Spleen (tissue), 11 donors: ENCODE measurements around the gene DIAPH1. TPM values are rescaled to one million over a fixed set of nuclear protein-coding genes. Genes with fewer than 3 reads are reported as not detected.

Experiments
- DNase-seq: peaks from one replicate; pipeline ENCODE4 v3.0.0-alpha.2; 2020
- H3K27ac ChIP-seq, 8 donors: fragments of 200-600 bp; sonication (generic) in 7 of 8; 1 replicate in 4 of 8; 2 replicates in 4 of 8; pipeline versions ENCODE4 v1.5.0 to v1.8.0; 2016 to 2021; ENCODE audit warnings: inconsistent platforms in 4 of 8, mild to moderate bottlenecking in 4 of 8, moderate library complexity in 1 of 8
- H3K27me3 ChIP-seq, 7 donors: fragments of 200-600 bp; sonication (generic) in 6 of 7; replicated peaks in 1 of 7; 1 replicate in 4 of 7; 2 replicates in 3 of 7; pipeline versions ENCODE4 v1.5.0 to v1.8.0; 2016 to 2021; ENCODE audit warnings: inconsistent platforms in 3 of 7, mild to moderate bottlenecking in 1 of 7
- H3K36me3 ChIP-seq, 6 donors: fragments of 200-600 bp; sonication (generic) in 5 of 6; 1 replicate in 4 of 6; 2 replicates in 2 of 6; pipeline versions ENCODE4 v1.5.0 to v1.8.0; 2016 to 2021; ENCODE audit warnings: inconsistent platforms in 2 of 6
- H3K4me1 ChIP-seq, 6 donors: fragments of 200-600 bp; sonication (generic) in 5 of 6; 1 replicate in 3 of 6; 2 replicates in 3 of 6; pipeline versions ENCODE4 v1.5.0 to v1.8.0; 2016 to 2021; ENCODE audit warnings: inconsistent platforms in 3 of 6
- H3K4me3 ChIP-seq, 8 donors: fragments of 200-600 bp; sonication (generic) in 7 of 8; 1 replicate in 4 of 8; 2 replicates in 4 of 8; pipeline versions ENCODE4 v1.5.0 to v1.8.0; 2016 to 2021; ENCODE audit warnings: inconsistent platforms in 4 of 8, mild to moderate bottlenecking in 4 of 8, moderate library complexity in 2 of 8
- H3K9me3 ChIP-seq, 8 donors: fragments of 200-600 bp; sonication (generic) in 7 of 8; 1 replicate in 4 of 8; 2 replicates in 4 of 8; pipeline versions ENCODE4 v1.5.0 to v1.8.0; 2016 to 2021; ENCODE audit warnings: inconsistent platforms in 4 of 8
- CTCF ChIP-seq, 11 experiments: fragments of 200-600 bp in 7 of 11; fragments of 450-650 bp in 4 of 11; sonication (generic) in 4 of 11; IDR thresholded peaks in 8 of 11; conservative IDR thresholded peaks in 3 of 11; 1 replicate in 7 of 11; 2 replicates in 4 of 11; pipeline versions ENCODE4 v1.4.0 to v1.8.0; 2016 to 2021; ENCODE audit warnings: antibody characterized with exemption in 11 of 11, inconsistent platforms in 4 of 11, mild to moderate bottlenecking in 1 of 11
- POLR2A ChIP-seq, 3 donors: fragments of 450-650 bp; IDR thresholded peaks; one replicate each; pipeline ENCODE4 v1.5.1; 2017; ENCODE audit warnings: antibody characterized with exemption in 3 of 3, mild to moderate bottlenecking in 1 of 3
- POLR2AphosphoS5 ChIP-seq, 3 donors: sonication (generic); formaldehyde crosslinking; IDR thresholded peaks; one replicate each; pipeline ENCODE4 v1.5.1; 2017; ENCODE audit warnings: antibody characterized with exemption in 3 of 3
- WGBS, 5 donors: extraction: QIAGEN DNeasy Blood & Tissue Kit in 3 of 5; methylation state at CpG; one replicate each; pipeline versions ENCODE4 v1.1.5 to v1.1.7; 2013 to 2018; 5-methylcytosine and 5-hydroxymethylcytosine counted together
- intact Hi-C: fragments of 100-400 bp; cut with DNase I; formaldehyde crosslinking; loops from one replicate; pipeline ENCODE4 v1.15.0; 2023; ENCODE audit warnings: low total_unique reads
- polyA plus RNA-seq, 3 donors: library from polyadenylated mRNA; stranded (reverse); fragments of 200-250 nt; gene quantifications; one replicate each; pipeline ENCODE4 v1.2.1, GENCODE V29; 2013
- total RNA-seq, 7 donors: library from RNA; depleted of rRNA in 3 of 7; stranded (reverse); fragments of >200 nt in 3 of 7; fragmentation: NEBNext Ultra II Directional in 4 of 7; extraction: Animal tissue kit (Norgen Biotek cat#: 25700) in 4 of 7; gene quantifications; one replicate each; pipeline versions ENCODE4 v1.1.0 to v1.2.1, GENCODE V29; 2016 to 2021
- donor health status: healthy with polysubstance abuse.
- donor health status: DM: no; HTN: no; CAD: no; lungs with moderate emphysema.
- donor health status: DM: no; HTN: no; CAD: no.
- donor health status: Bipolar disorder and iron deficiency.
- donor health status: healthy.
- donor health status: DM: no; HTN: no; CAD: no.
- donor health status: DM: yes; HTN: yes; CAD: no.

Gene DIAPH1
- total and polyA plus RNA-seq, 10 donors: 35.4 to 123 (median 81.5) TPM

GRCh38 chr5:141510160-141510559 is 108.6 kb downstream of the DIAPH1 start:
- TF ChIP-seq POLR2AphosphoS5 (IDR thresholded peaks at IDR 0.05) (no peak), CTCF (IDR thresholded peaks at IDR 0.05 in 8 of 11, conservative IDR thresholded peaks at IDR 0.05 in 3 of 11) (no peak), POLR2A (IDR thresholded peaks at IDR 0.05) (no peak)
- H3K9me3 ChIP-seq: no peaks in the 10 kb centered on the region
- peak overlapping the region in 2 of 8 donors; percentile 26 to 62 for H3K4me3 ChIP-seq
- H3K36me3 ChIP-seq: peaks cover 0 to 29% (median 0%) of the 10 kb centered on the region in 6 donors
- intact Hi-C loops: no loop called here
- peaks cover 22 to 86% (median 65%) of the 10 kb centered on the region in 6 donors for H3K4me1 ChIP-seq
- H3K27ac ChIP-seq: peak overlapping the region in 5 of 8 donors; percentile 72 to 85 (median 81)
- no peak for DNase-seq
- no peaks in the 10 kb centered on the region for H3K27me3 ChIP-seq
- WGBS, 5 donors: 81 to 90% (median 87%) methylated on average over 9 of the region's 9 CpGs

- Histone ChIP-seq H3K4me1 (peaks cover 10 to 74% (median 53%) of the 10 kb centered on the region in 6 donors), H3K9me3 (no peaks in the 10 kb centered on the region), H3K36me3 (peaks cover 0 to 18% (median 0%) of the 10 kb centered on the region in 6 donors), H3K4me3 (peak overlapping the region in 4 of 8 donors; percentile 6 to 62 (median 10)), H3K27ac (peak overlapping the region in 7 of 8 donors; percentile 65 to 85 (median 74)), H3K27me3 (no peaks in the 10 kb centered on the region)
- no peak for TF ChIP-seq CTCF (IDR thresholded peaks at IDR 0.05 in 8 of 11, conservative IDR thresholded peaks at IDR 0.05 in 3 of 11)
- TF ChIP-seq POLR2AphosphoS5 (IDR thresholded peaks at IDR 0.05): peak in 1 of 3 donors; percentile 45
- WGBS, 5 donors: 15 to 41% (median 26%) methylated on average over 22 to 23 of the region's 23 CpGs
- intact Hi-C loops: no loop called here
- DNase-seq: no peak
These were observed 109.8 kb downstream of the DIAPH1 start for GRCh38 chr5:141508798-141509611.

- Histone ChIP-seq H3K27ac (peak overlapping the region; percentile 36 to 85 (median 73)), H3K4me3 (peak overlapping the region in 4 of 8 donors; percentile 6 to 62 (median 10)), H3K36me3 (peaks cover 0 to 18% (median 0%) of the 10 kb centered on the region in 6 donors), H3K4me1 (peaks cover 7 to 68% (median 47%) of the 10 kb centered on the region in 6 donors), H3K27me3 (no peaks in the 10 kb centered on the region), H3K9me3 (no peaks in the 10 kb centered on the region)
- no peak for DNase-seq
- intact Hi-C loops: no loop called here
- TF ChIP-seq CTCF (IDR thresholded peaks at IDR 0.05 in 8 of 11, conservative IDR thresholded peaks at IDR 0.05 in 3 of 11) (no peak), POLR2AphosphoS5 (IDR thresholded peaks at IDR 0.05) (no peak), POLR2A (IDR thresholded peaks at IDR 0.05) (no peak)
- WGBS, 5 donors: 29 to 61% (median 49%) methylated on average over 9 of the region's 9 CpGs
These were observed 110.4 kb downstream of the DIAPH1 start for GRCh38 chr5:141508440-141508797.

DNA sequence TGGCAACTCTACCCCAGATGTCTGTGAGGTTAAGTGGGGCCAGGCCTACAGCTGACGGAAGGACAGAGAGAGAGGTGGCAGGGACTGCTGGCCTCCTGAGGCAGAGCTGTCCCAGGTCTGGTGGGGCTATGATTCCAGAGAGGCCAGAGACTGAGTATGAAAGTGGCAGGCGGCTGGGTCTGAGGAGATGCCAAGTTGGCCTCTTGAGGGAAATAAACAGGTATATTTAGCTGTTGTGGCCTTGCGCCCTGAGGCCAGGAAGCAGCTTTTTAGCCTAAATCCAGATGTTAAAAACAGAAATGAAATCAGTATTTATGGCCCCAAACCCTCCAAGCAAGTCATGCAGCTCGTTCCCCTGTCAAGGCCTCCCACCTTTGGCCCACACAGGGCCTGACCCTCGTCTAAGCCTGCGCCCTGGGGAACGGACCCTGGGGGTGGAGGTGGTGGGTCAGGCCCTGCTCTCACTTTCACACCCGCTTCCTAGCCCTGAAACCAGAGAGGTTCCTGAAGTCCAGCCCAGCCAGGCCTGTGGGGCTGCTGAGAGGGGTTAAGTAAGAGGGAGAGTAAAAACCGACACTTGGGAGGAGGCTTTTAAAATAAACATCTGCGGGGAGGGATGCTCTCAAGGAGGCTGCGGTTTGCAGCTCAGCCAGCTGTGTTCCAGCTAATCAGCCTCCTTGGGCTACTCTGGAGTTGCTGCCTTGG is 111.3 kb downstream of the DIAPH1 start:
- DNase-seq: no peak
- Histone ChIP-seq H3K9me3 (no peaks in the 10 kb centered on the region), H3K4me3 (no peak overlapping the region), H3K36me3 (peaks cover 0 to 18% (median 0%) of the 10 kb centered on the region in 6 donors), H3K27ac (peak overlapping the region; percentile 36 to 85 (median 73)), H3K4me1 (peaks cover 7 to 59% (median 39%) of the 10 kb centered on the region in 6 donors), H3K27me3 (no peaks in the 10 kb centered on the region)
- WGBS, 5 donors: 35 to 66% (median 53%) methylated on average over 11 of the region's 11 CpGs
- intact Hi-C loops: no loop called here
- TF ChIP-seq CTCF (IDR thresholded peaks at IDR 0.05 in 8 of 11, conservative IDR thresholded peaks at IDR 0.05 in 3 of 11): no peak
- TF ChIP-seq POLR2AphosphoS5 (IDR thresholded peaks at IDR 0.05): peak in 2 of 3 donors; percentile 24 to 50
- no peak for TF ChIP-seq POLR2A (IDR thresholded peaks at IDR 0.05)
